AG08395 (cell line): Measurements from ENCODE around the gene MYL11.

Experiments used
- DNase-seq: peaks from one replicate; pipeline ENCODE4 v3.0.0; 2012; ENCODE audit warnings: mixed read lengths, low spot score

The MYL11 gene

GRCh38 chr16:30397056-30397455 lies 22.5 kb downstream of the MYL11 start:
- no peak for DNase-seq

GRCh38 chr16:30397776-30398660 lies 23.4 kb downstream of the MYL11 start:
- DNase-seq: no peak

GRCh38 chr16:30398661-30399434 lies 24.2 kb downstream of the MYL11 start:
- no peak for DNase-seq

GRCh38 chr16:30399435-30400186 lies 25.0 kb downstream of the MYL11 start:
- DNase-seq: no peak

- DNase-seq: no peak
Observed at GRCh38 chr16:30401768-30402425, 27.3 kb downstream of the MYL11 start.

- no peak for DNase-seq
Observed at GRCh38 chr16:30406795-30407101, 32.1 kb downstream of the MYL11 start.

- DNase-seq: peak; percentile 94
Observed at GRCh38 chr16:30407102-30407803, 32.7 kb downstream of the MYL11 start, which contains the start of gene ZNF771. ZNF771 (plus strand) TSS chr16:30407606; CDS start chr16:30408054, 448 bp downstream.

GRCh38 chr16:30407804-30408534 lies 33.4 kb downstream of the MYL11 start:
- DNase-seq: peak; percentile 62

GRCh38 chr16:30409125-30410060 lies 34.8 kb downstream of the MYL11 start:
- peak; percentile 92 for DNase-seq

GRCh38 chr16:30413112-30413806 lies 38.7 kb downstream of the MYL11 start:
- no peak for DNase-seq

GRCh38 chr16:30414159-30414558 lies 39.6 kb downstream of the MYL11 start:
- no peak for DNase-seq

GRCh38 chr16:30416047-30416603 lies 41.5 kb downstream of the MYL11 start:
- DNase-seq: no peak

GRCh38 chr16:30416624-30417528 lies 42.3 kb downstream of the MYL11 start:
- DNase-seq: no peak

- peak; percentile 89 for DNase-seq
Observed at GRCh38 chr16:30417529-30418349, 43.1 kb downstream of the MYL11 start.

- no peak for DNase-seq
Observed at GRCh38 chr16:30418350-30419181, 44.0 kb downstream of the MYL11 start.

GRCh38 chr16:30421010-30421409 lies 46.4 kb downstream of the MYL11 start:
- DNase-seq: no peak
